SK-N-SH (cell line): ENCODE measurements around the gene BTBD3. TPM values are rescaled to one million over a fixed set of nuclear protein-coding genes. Genes with fewer than 3 reads are reported as not detected.

Experiments
- CTCF ChIA-PET: fragments of 300-600, 350-600 bp; formaldehyde crosslinking; extraction: SDS; loops from one replicate; lab custom pipeline; 2021; lab: Yijun Ruan, JAX
- POLR2A ChIA-PET: fragments of 350-600 bp; sonication (Branson Sonifier 250); formaldehyde crosslinking; extraction: SDS; loops from one replicate; lab custom pipeline; 2020; ENCODE audit warnings: antibody characterized with exemption, inconsistent platforms; lab: Yijun Ruan, JAX
- DNase-seq: peaks from one replicate; pipeline ENCODE4 v3.0.0; 2012
- H2AFZ ChIP-seq: fragments of 200-600 bp; sonication (generic); 2 replicates; pipeline ENCODE4 v1.8.1; 2016; ENCODE audit warnings: antibody characterized with exemption, mild to moderate bottlenecking, low read depth
- H3F3A ChIP-seq: fragments of 200-600 bp; sonication (generic); replicated peaks from 2 replicates; pipeline ENCODE3; 2016; ENCODE audit warnings: antibody characterized with exemption, mild to moderate bottlenecking; ENCODE audit not compliant: insufficient read depth
- H3K27ac ChIP-seq, 2 experiments: fragments of 200-500 bp in 1 of 2; fragments of 200-600 bp in 1 of 2; sonication (Bioruptor generic) in 1 of 2; sonication (generic), shearing (Covaris generic) in 1 of 2; 2 replicates each; pipeline versions ENCODE4 v1.5.1 to v1.6.1; 2014 to 2016; ENCODE audit warnings: low read depth in 2 of 2, inconsistent platforms in 1 of 2, low read length in 1 of 2, mild to moderate bottlenecking in 1 of 2, mixed read lengths in 1 of 2
- H3K27me3 ChIP-seq: fragments of 200-600 bp; sonication (generic), shearing (Covaris generic); 2 replicates; pipeline ENCODE4 v1.6.1; 2016; ENCODE audit warnings: mixed run types; ENCODE audit not compliant: insufficient read depth
- H3K36me3 ChIP-seq, 2 experiments: fragments of 200-500 bp in 1 of 2; fragments of 200-600 bp in 1 of 2; sonication (Bioruptor generic) in 1 of 2; sonication (generic) in 1 of 2; replicated peaks in 1 of 2; 2 replicates each; pipeline versions ENCODE3 to v1.5.1; 2014 to 2016; ENCODE audit warnings: low read length in 1 of 2, mild to moderate bottlenecking in 1 of 2; ENCODE audit not compliant: insufficient read depth in 2 of 2, control insufficient read depth in 1 of 2
- H3K4me1 ChIP-seq, 2 experiments: fragments of 200-500 bp in 1 of 2; fragments of 200-600 bp in 1 of 2; sonication (Bioruptor generic) in 1 of 2; sonication (generic), shearing (Covaris generic) in 1 of 2; 2 replicates each; pipeline versions ENCODE4 v1.5.1 to v1.6.1; 2014 to 2016; ENCODE audit warnings: low read depth in 1 of 2, low read length in 1 of 2, mixed run types in 1 of 2; ENCODE audit not compliant: insufficient read depth in 2 of 2, control insufficient read depth in 1 of 2
- H3K4me2 ChIP-seq: fragments of 200-600 bp; sonication (generic), shearing (Covaris generic); 2 replicates; pipeline ENCODE4 v1.6.1; 2017; ENCODE audit warnings: mixed run types
- H3K4me3 ChIP-seq, 2 experiments: fragments of 200-500 bp in 1 of 2; fragments of 200-600 bp in 1 of 2; sonication (Bioruptor generic) in 1 of 2; sonication (generic), shearing (Covaris generic) in 1 of 2; 2 replicates each; pipeline versions ENCODE4 v1.5.1 to v1.8.1; 2014 to 2016; ENCODE audit warnings: low read depth in 2 of 2, inconsistent platforms in 1 of 2, low read length in 1 of 2, mild to moderate bottlenecking in 1 of 2, mixed read lengths in 1 of 2, moderate library complexity in 1 of 2
- H3K79me2 ChIP-seq: fragments of 200-600 bp; sonication (generic); 2 replicates; pipeline ENCODE4 v1.8.1; 2017; ENCODE audit warnings: mild to moderate bottlenecking; ENCODE audit not compliant: insufficient read depth
- H3K9ac ChIP-seq: fragments of 200-600 bp; sonication (generic); 2 replicates; pipeline ENCODE4 v1.6.1; 2017; ENCODE audit warnings: mixed run types
- H3K9me2 ChIP-seq: fragments of 200-600 bp; sonication (generic); 2 replicates; pipeline ENCODE4 v1.6.1; 2017; ENCODE audit warnings: mixed run types
- H3K9me3 ChIP-seq: fragments of 200-600 bp; sonication (generic); 2 replicates; pipeline ENCODE4 v1.6.1; 2017; ENCODE audit warnings: mixed run types, mild to moderate bottlenecking, moderate library complexity
- H4K20me1 ChIP-seq: fragments of 200-600 bp; sonication (generic); 2 replicates; pipeline ENCODE4 v1.6.1; 2017; ENCODE audit warnings: mild to moderate bottlenecking, mixed run types; ENCODE audit not compliant: insufficient read depth
- CHD2 ChIP-seq: fragments of 150-350 bp; IDR thresholded peaks from 2 replicates; pipeline ENCODE4 v1.6.1; 2018; ENCODE audit warnings: low read length; ENCODE audit not compliant: partially characterized antibody
- CTCF ChIP-seq: fragments of 200-600 bp; sonication (generic); IDR thresholded peaks from 2 replicates; pipeline ENCODE4 v1.6.1; 2017; ENCODE audit warnings: antibody characterized with exemption, mild to moderate bottlenecking, moderate library complexity
- FOXJ3 ChIP-seq: sonication (generic); formaldehyde crosslinking; IDR thresholded peaks from 2 replicates; pipeline ENCODE4 v1.5.1; 2020; ENCODE audit warnings: mild to moderate bottlenecking, missing genetic modification reagents
- GABPA ChIP-seq: IDR thresholded peaks from 2 replicates; pipeline ENCODE4 v1.4.0; 2012; ENCODE audit warnings: low read depth, mild to moderate bottlenecking
- GATA2 ChIP-seq: sonication (generic); formaldehyde crosslinking; IDR thresholded peaks from 2 replicates; pipeline ENCODE4 v1.5.0; 2020; ENCODE audit warnings: mild to moderate bottlenecking, missing genetic modification reagents
- MEF2A ChIP-seq: IDR thresholded peaks from 2 replicates; pipeline ENCODE4 v1.4.0; 2012; ENCODE audit warnings: low read depth, borderline replicate concordance
- NFIC ChIP-seq: IDR thresholded peaks from 2 replicates; pipeline ENCODE4 v1.4.0; 2012; ENCODE audit warnings: borderline replicate concordance
- RAD21 ChIP-seq: IDR thresholded peaks from 2 replicates; pipeline ENCODE4 v1.6.1; 2012; ENCODE audit warnings: mild to moderate bottlenecking, low read length
- RFX5 ChIP-seq: IDR thresholded peaks from 2 replicates; pipeline ENCODE4 v1.6.1; 2012; ENCODE audit warnings: mild to moderate bottlenecking, improper control_type of control experiment, low read length
- TAF1 ChIP-seq: IDR thresholded peaks from 2 replicates; pipeline ENCODE4 v1.6.1; 2012; ENCODE audit warnings: low read depth, mild to moderate bottlenecking, low read length, moderate library complexity, borderline replicate concordance
- WGBS: methylation state at CpG from one replicate; pipeline ENCODE4 v1.1.6; 2017; ENCODE audit warnings: low lambda C conversion rate; 5-methylcytosine and 5-hydroxymethylcytosine counted together
- polyA plus RNA-seq, 3 experiments: library from polyadenylated mRNA; depleted of rRNA; stranded (reverse); fragments of >200 nt; gene quantifications; 2 replicates each; pipeline ENCODE4 v1.2.3, GENCODE V29; 2012
- TF ChIP-seq, protein P1 (sequence below): IDR thresholded peaks from 2 replicates; pipeline ENCODE4 v1.4.0; 2012; ENCODE audit warnings: low read depth
- TF ChIP-seq, protein P2 (sequence below): fragments of 150-350 bp; IDR thresholded peaks from 2 replicates; pipeline ENCODE4 v1.6.1; 2017; ENCODE audit warnings: antibody characterized with exemption, low read length, low read depth, borderline replicate concordance

Gene BTBD3
- polyA plus RNA-seq, 1 of the 3 experiments (the other 2 are of a cell fraction): 10.2 TPM

DNA sequence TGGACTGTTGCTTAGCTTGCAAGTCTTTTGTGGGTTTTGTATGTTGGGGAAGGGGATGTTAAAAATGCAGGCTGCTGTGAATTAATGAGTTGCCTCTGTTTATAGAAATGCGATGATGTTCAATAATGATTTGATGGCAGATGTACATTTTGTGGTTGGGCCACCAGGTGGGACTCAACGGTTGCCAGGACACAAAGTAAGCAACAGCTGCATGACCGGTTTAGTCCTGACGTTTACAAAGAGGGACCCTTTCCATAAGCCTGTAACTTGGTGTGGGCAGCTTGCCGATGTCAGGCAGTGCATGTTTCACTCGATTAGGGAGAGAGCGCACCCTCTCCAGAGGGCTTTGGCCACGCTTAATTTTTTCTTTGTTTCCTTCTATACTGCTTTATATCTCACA lies 1.3 kb downstream of the BTBD3 start:
- peaks cover 44% of the 10 kb centered on the region for H3K79me2 ChIP-seq
- no peaks in the 10 kb centered on the region for H3F3A ChIP-seq
- H3K4me3 ChIP-seq: no peak overlapping the region
- peaks cover 12 to 29% of the 10 kb centered on the region in 2 experiments for H3K36me3 ChIP-seq
- TF ChIP-seq CTCF (no peak), NFIC (no peak), GATA2 (no peak), TAF1 (no peak), MEF2A (no peak), RAD21 (peak; percentile 14; the same call in 1 of the 2 replicates), RFX5 (no peak), CHD2 (no peak)
- TF ChIP-seq, protein P1, sequence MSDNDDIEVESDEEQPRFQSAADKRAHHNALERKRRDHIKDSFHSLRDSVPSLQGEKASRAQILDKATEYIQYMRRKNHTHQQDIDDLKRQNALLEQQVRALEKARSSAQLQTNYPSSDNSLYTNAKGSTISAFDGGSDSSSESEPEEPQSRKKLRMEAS: no peak
- no peak overlapping the region for H3K27ac ChIP-seq
- H3K27me3 ChIP-seq: no peaks in the 10 kb centered on the region
- no peak overlapping the region for H3K9ac ChIP-seq
- no peaks in the 10 kb centered on the region for H3K9me3 ChIP-seq
- WGBS: 94% methylated on average over 8 of the region's 8 CpGs
- DNase-seq: no peak
- POLR2A ChIA-PET: no interaction called here
- no peak overlapping the region for H2AFZ ChIP-seq
- CTCF ChIA-PET: no interaction called here
- peaks cover 4 to 13% of the 10 kb centered on the region in 2 experiments; a peak in 3 of 4 replicates for H3K4me1 ChIP-seq
- no peaks in the 10 kb centered on the region; the same call in 1 of the 2 replicates for H4K20me1 ChIP-seq
- H3K4me2 ChIP-seq: no peak overlapping the region
- no peaks in the 10 kb centered on the region for H3K9me2 ChIP-seq

- no peak overlapping the region for H3K4me3 ChIP-seq
Observed at GRCh38 chr20:11919581-11919980, 1.9 kb downstream of the BTBD3 start.

More at GRCh38 chr20:11919581-11919980, 1.9 kb downstream of the BTBD3 start:
- TF ChIP-seq FOXJ3 (CRISPR knock-in tag) (no peak), MEF2A (no peak), GABPA (no peak)
- TF ChIP-seq, protein P2, sequence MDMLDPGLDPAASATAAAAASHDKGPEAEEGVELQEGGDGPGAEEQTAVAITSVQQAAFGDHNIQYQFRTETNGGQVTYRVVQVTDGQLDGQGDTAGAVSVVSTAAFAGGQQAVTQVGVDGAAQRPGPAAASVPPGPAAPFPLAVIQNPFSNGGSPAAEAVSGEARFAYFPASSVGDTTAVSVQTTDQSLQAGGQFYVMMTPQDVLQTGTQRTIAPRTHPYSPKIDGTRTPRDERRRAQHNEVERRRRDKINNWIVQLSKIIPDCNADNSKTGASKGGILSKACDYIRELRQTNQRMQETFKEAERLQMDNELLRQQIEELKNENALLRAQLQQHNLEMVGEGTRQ: no peak
- no peak overlapping the region for H3K9ac ChIP-seq
- H3K9me3 ChIP-seq: no peaks in the 10 kb centered on the region
- no peaks in the 10 kb centered on the region; the same call in 1 of the 2 replicates for H4K20me1 ChIP-seq
- no peaks in the 10 kb centered on the region for H3K9me2 ChIP-seq
- no peak overlapping the region for H3K4me2 ChIP-seq
- H3F3A ChIP-seq: no peaks in the 10 kb centered on the region
- no peak overlapping the region for H3K27ac ChIP-seq
- POLR2A ChIA-PET: no interaction called here
- H3K4me1 ChIP-seq: peaks cover 4 to 13% of the 10 kb centered on the region in 2 experiments; a peak in 3 of 4 replicates
- no peak for DNase-seq
- WGBS: 97% methylated on average over 8 of the region's 8 CpGs
- no peaks in the 10 kb centered on the region for H3K27me3 ChIP-seq
- H2AFZ ChIP-seq: no peak overlapping the region
- CTCF ChIA-PET: no interaction called here
- H3K36me3 ChIP-seq: peaks cover 14 to 32% of the 10 kb centered on the region in 2 experiments
- H3K79me2 ChIP-seq: peaks cover 39% of the 10 kb centered on the region
